ENCODE data around the gene UNC5C.

The UNC5C gene

GRCh38 chr4:95215043-95215442 is 333.7 kb downstream of the UNC5C start:
- Mint-ChIP-seq H3K4me1 (no peaks in the 10 kb centered on the region), H3K27ac (no peak overlapping the region)

GRCh38 chr4:95214408-95214807 is 334.4 kb downstream of the UNC5C start:
- Mint-ChIP-seq H3K4me1 (no peaks in the 10 kb centered on the region), H3K9me3 (peaks cover 6% of the 10 kb centered on the region), H3K27ac (no peak overlapping the region), H3K36me3 (no peaks in the 10 kb centered on the region), H3K4me3 (no peak overlapping the region)
- DNase-seq (ENCODE audit: low spot score in 2 of 2) = no peak
- no peak for ATAC-seq

More at GRCh38 chr4:95215043-95215442, 333.7 kb downstream of the UNC5C start:
- DNase-seq (ENCODE audit: low spot score in 2 of 2) (no peak), ATAC-seq (no peak)
- Mint-ChIP-seq H3K9me3 (peaks cover 6% of the 10 kb centered on the region), H3K4me3 (no peak overlapping the region), H3K36me3 (no peaks in the 10 kb centered on the region)

GRCh38 chr4:95213366-95213765 is 335.4 kb downstream of the UNC5C start:
- H3K36me3 Mint-ChIP-seq = no peaks in the 10 kb centered on the region
- H3K4me3 Mint-ChIP-seq = no peak overlapping the region
- no peak overlapping the region for H3K27ac Mint-ChIP-seq
- DNase-seq (ENCODE audit: low spot score in 2 of 2) = no peak
- peaks cover 6% of the 10 kb centered on the region for H3K9me3 Mint-ChIP-seq
- ATAC-seq = no peak
- H3K4me1 Mint-ChIP-seq = no peaks in the 10 kb centered on the region

- H3K4me3 Mint-ChIP-seq = no peak overlapping the region
- no peak overlapping the region for H3K27ac Mint-ChIP-seq
- no peaks in the 10 kb centered on the region for H3K4me1 Mint-ChIP-seq
- no peak for DNase-seq (ENCODE audit: low spot score in 2 of 2)
- peaks cover 6% of the 10 kb centered on the region for H3K9me3 Mint-ChIP-seq
- H3K36me3 Mint-ChIP-seq = no peaks in the 10 kb centered on the region
- ATAC-seq = no peak
Observed at GRCh38 chr4:95212692-95213091, 336.1 kb downstream of the UNC5C start.

- H3K27ac Mint-ChIP-seq = no peak overlapping the region
Observed at GRCh38 chr4:95209927-95210326, 338.8 kb downstream of the UNC5C start.

GRCh38 chr4:95204873-95205272 is 343.9 kb downstream of the UNC5C start:
- no peaks in the 10 kb centered on the region for H3K9me3 Mint-ChIP-seq
- no peak overlapping the region for H3K4me3 Mint-ChIP-seq
- ATAC-seq (no peak), DNase-seq (ENCODE audit: low spot score in 2 of 2) (no peak)
- no peak overlapping the region for H3K27ac Mint-ChIP-seq
- no peaks in the 10 kb centered on the region for H3K36me3 Mint-ChIP-seq
- H3K4me1 Mint-ChIP-seq = no peaks in the 10 kb centered on the region

More at GRCh38 chr4:95209927-95210326, 338.8 kb downstream of the UNC5C start:
- Mint-ChIP-seq H3K9me3 (peaks cover 6% of the 10 kb centered on the region), H3K4me3 (no peak overlapping the region), H3K36me3 (no peaks in the 10 kb centered on the region), H3K4me1 (no peaks in the 10 kb centered on the region)
- DNase-seq (ENCODE audit: low spot score in 2 of 2) = no peak
- ATAC-seq = no peak

GRCh38 chr4:95204267-95204844 is 344.4 kb downstream of the UNC5C start:
- DNase-seq (ENCODE audit: low spot score in 2 of 2) (no peak), ATAC-seq (no peak)
- H3K4me3 Mint-ChIP-seq = no peak overlapping the region
- no peaks in the 10 kb centered on the region for H3K36me3 Mint-ChIP-seq
- H3K9me3 Mint-ChIP-seq = no peaks in the 10 kb centered on the region
- no peaks in the 10 kb centered on the region for H3K4me1 Mint-ChIP-seq
- H3K27ac Mint-ChIP-seq = no peak overlapping the region

- ATAC-seq = no peak
- Mint-ChIP-seq H3K9me3 (peaks cover 6% of the 10 kb centered on the region), H3K4me3 (no peak overlapping the region), H3K4me1 (no peaks in the 10 kb centered on the region), H3K36me3 (no peaks in the 10 kb centered on the region), H3K27ac (no peak overlapping the region)
- DNase-seq (ENCODE audit: low spot score in 2 of 2) = no peak
Observed at GRCh38 chr4:95198961-95199360, 349.8 kb downstream of the UNC5C start.

GRCh38 chr4:95197353-95197752 is 351.4 kb downstream of the UNC5C start:
- no peak overlapping the region for H3K27ac Mint-ChIP-seq
- no peak for DNase-seq (ENCODE audit: low spot score in 2 of 2)
- H3K4me3 Mint-ChIP-seq = no peak overlapping the region
- ATAC-seq = no peak
- H3K4me1 Mint-ChIP-seq = no peaks in the 10 kb centered on the region
- no peaks in the 10 kb centered on the region for H3K36me3 Mint-ChIP-seq
- peaks cover 13% of the 10 kb centered on the region for H3K9me3 Mint-ChIP-seq

GRCh38 chr4:95193391-95194224 is 355.2 kb downstream of the UNC5C start:
- H3K27ac Mint-ChIP-seq = no peak overlapping the region

GRCh38 chr4:95191537-95191936 is 357.2 kb downstream of the UNC5C start:
- Mint-ChIP-seq H3K4me3 (no peak overlapping the region), H3K4me1 (no peaks in the 10 kb centered on the region), H3K27ac (no peak overlapping the region), H3K9me3 (peaks cover 8% of the 10 kb centered on the region), H3K36me3 (no peaks in the 10 kb centered on the region)
- DNase-seq (ENCODE audit: low spot score in 2 of 2) (no peak), ATAC-seq (peak; percentile 9)

More at GRCh38 chr4:95193391-95194224, 355.2 kb downstream of the UNC5C start:
- H3K4me3 Mint-ChIP-seq = no peak overlapping the region
- DNase-seq (ENCODE audit: low spot score in 2 of 2) = no peak
- peaks cover 13% of the 10 kb centered on the region for H3K9me3 Mint-ChIP-seq
- ATAC-seq = no peak
- no peaks in the 10 kb centered on the region for H3K36me3 Mint-ChIP-seq
- H3K4me1 Mint-ChIP-seq = no peaks in the 10 kb centered on the region

- peaks cover 8% of the 10 kb centered on the region for H3K9me3 Mint-ChIP-seq
- no peaks in the 10 kb centered on the region for H3K36me3 Mint-ChIP-seq
- H3K4me3 Mint-ChIP-seq = no peak overlapping the region
- H3K4me1 Mint-ChIP-seq = no peaks in the 10 kb centered on the region
- no peak for DNase-seq (ENCODE audit: low spot score in 2 of 2)
- ATAC-seq = peak; percentile 22
- no peak overlapping the region for H3K27ac Mint-ChIP-seq
Observed at GRCh38 chr4:95190751-95191436, 357.9 kb downstream of the UNC5C start.

GRCh38 chr4:95188701-95189370 is 359.9 kb downstream of the UNC5C start:
- no peak overlapping the region for H3K4me3 Mint-ChIP-seq
- H3K9me3 Mint-ChIP-seq = peaks cover 6% of the 10 kb centered on the region
- H3K27ac Mint-ChIP-seq = no peak overlapping the region
- no peak for DNase-seq (ENCODE audit: low spot score in 2 of 2)
- H3K36me3 Mint-ChIP-seq = no peaks in the 10 kb centered on the region
- no peaks in the 10 kb centered on the region for H3K4me1 Mint-ChIP-seq
- no peak for ATAC-seq

- no peak overlapping the region for H3K27ac Mint-ChIP-seq
- no peaks in the 10 kb centered on the region for H3K9me3 Mint-ChIP-seq
- no peaks in the 10 kb centered on the region for H3K36me3 Mint-ChIP-seq
- no peak for DNase-seq (ENCODE audit: low spot score in 2 of 2)
- no peak overlapping the region for H3K4me3 Mint-ChIP-seq
- peak; percentile 46 for ATAC-seq
- no peaks in the 10 kb centered on the region for H3K4me1 Mint-ChIP-seq
Observed at GRCh38 chr4:95186666-95187065, 362.1 kb downstream of the UNC5C start.

GRCh38 chr4:95183656-95184408 is 364.9 kb downstream of the UNC5C start:
- DNase-seq (ENCODE audit: low spot score in 2 of 2) (no peak), ATAC-seq (no peak)
- Mint-ChIP-seq H3K9me3 (no peaks in the 10 kb centered on the region), H3K4me1 (no peaks in the 10 kb centered on the region), H3K27ac (no peak overlapping the region), H3K4me3 (no peak overlapping the region), H3K36me3 (no peaks in the 10 kb centered on the region)
